ENCODE results near the gene AKAP6.

DNA sequence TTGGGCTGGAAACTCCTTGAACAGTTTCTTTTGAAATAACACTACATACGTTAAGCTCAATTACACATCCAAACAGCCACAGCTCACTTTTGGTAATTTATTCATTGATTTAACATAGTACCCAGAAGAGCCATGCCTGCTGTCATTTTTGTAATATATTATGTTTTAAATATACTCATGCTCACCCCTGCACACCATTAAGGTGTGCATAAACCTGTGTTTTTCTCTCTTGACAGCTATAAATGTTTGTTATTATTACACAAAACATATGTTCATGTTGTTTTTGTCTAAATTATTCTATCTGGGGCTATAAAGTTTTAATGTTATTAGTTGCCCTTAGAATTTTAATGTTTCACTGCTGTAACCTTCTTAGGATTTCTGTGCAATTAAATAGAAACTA, 296.1 kb downstream of the AKAP6 start:
- TF ChIP-seq, protein P1, sequence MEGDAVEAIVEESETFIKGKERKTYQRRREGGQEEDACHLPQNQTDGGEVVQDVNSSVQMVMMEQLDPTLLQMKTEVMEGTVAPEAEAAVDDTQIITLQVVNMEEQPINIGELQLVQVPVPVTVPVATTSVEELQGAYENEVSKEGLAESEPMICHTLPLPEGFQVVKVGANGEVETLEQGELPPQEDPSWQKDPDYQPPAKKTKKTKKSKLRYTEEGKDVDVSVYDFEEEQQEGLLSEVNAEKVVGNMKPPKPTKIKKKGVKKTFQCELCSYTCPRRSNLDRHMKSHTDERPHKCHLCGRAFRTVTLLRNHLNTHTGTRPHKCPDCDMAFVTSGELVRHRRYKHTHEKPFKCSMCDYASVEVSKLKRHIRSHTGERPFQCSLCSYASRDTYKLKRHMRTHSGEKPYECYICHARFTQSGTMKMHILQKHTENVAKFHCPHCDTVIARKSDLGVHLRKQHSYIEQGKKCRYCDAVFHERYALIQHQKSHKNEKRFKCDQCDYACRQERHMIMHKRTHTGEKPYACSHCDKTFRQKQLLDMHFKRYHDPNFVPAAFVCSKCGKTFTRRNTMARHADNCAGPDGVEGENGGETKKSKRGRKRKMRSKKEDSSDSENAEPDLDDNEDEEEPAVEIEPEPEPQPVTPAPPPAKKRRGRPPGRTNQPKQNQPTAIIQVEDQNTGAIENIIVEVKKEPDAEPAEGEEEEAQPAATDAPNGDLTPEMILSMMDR (IDR thresholded peaks at IDR 0.05; ENCODE audit: low read depth, low read length, poor library complexity, severe bottlenecking): no peak
- TF ChIP-seq EZH2phosphoT487 (IDR thresholded peaks at IDR 0.05; ENCODE audit: borderline replicate concordance, low read length): no peak
